NCI-H1417 (cell line): ENCODE measurements around the gene TGFBI.

Experiments used
- DNase-seq, 3 experiments: peaks; one replicate each; lab custom pipeline; 2025; lab: John Stamatoyannopoulos, UW

The TGFBI gene

GRCh38 chr5:136028782-136029742 is at the start of gene TGFBI:
TGFBI (plus strand) TSS chr5:136028988; CDS start chr5:136029056, 68 bp downstream.
- DNase-seq = no peak

GRCh38 chr5:135978993-135979392 is 49.8 kb upstream of the TGFBI start:
- no peak for DNase-seq

- no peak for DNase-seq
These were observed 49.3 kb upstream of the TGFBI start for GRCh38 chr5:135979510-135979909.

- DNase-seq = no peak
These were observed 48.2 kb upstream of the TGFBI start for GRCh38 chr5:135980620-135981019.

- DNase-seq = no peak
These were observed 42.8 kb upstream of the TGFBI start for GRCh38 chr5:135985951-135986350.

GRCh38 chr5:135986401-135986800 is 42.4 kb upstream of the TGFBI start:
- no peak for DNase-seq

GRCh38 chr5:135986891-135987401 is 41.8 kb upstream of the TGFBI start:
- no peak for DNase-seq

GRCh38 chr5:135988546-135988945 is 40.2 kb upstream of the TGFBI start:
- DNase-seq = no peak

GRCh38 chr5:135989686-135990085 is 39.1 kb upstream of the TGFBI start:
- no peak for DNase-seq

- no peak for DNase-seq
These were observed 38.1 kb upstream of the TGFBI start for GRCh38 chr5:135990528-135991255.

- no peak for DNase-seq
These were observed 37.4 kb upstream of the TGFBI start for GRCh38 chr5:135991429-135991828.

- no peak for DNase-seq
These were observed 35.4 kb upstream of the TGFBI start for GRCh38 chr5:135993335-135993879.

- no peak for DNase-seq
These were observed 34.7 kb upstream of the TGFBI start for GRCh38 chr5:135993880-135994636.

GRCh38 chr5:135995976-135996375 is 32.8 kb upstream of the TGFBI start:
- no peak for DNase-seq

- DNase-seq = no peak
These were observed 32.2 kb upstream of the TGFBI start for GRCh38 chr5:135996611-135997010.

GRCh38 chr5:135997673-135998335 is 31.0 kb upstream of the TGFBI start:
- no peak for DNase-seq

GRCh38 chr5:135998889-135999288 is 29.9 kb upstream of the TGFBI start:
- no peak for DNase-seq

GRCh38 chr5:135999406-136000139 is 29.2 kb upstream of the TGFBI start:
- DNase-seq = no peak

- DNase-seq = no peak
These were observed 28.6 kb upstream of the TGFBI start for GRCh38 chr5:136000147-136000546.

GRCh38 chr5:136000932-136001331 is 27.9 kb upstream of the TGFBI start:
- no peak for DNase-seq
